ENCODE measurements around the gene PACRG.

DNA sequence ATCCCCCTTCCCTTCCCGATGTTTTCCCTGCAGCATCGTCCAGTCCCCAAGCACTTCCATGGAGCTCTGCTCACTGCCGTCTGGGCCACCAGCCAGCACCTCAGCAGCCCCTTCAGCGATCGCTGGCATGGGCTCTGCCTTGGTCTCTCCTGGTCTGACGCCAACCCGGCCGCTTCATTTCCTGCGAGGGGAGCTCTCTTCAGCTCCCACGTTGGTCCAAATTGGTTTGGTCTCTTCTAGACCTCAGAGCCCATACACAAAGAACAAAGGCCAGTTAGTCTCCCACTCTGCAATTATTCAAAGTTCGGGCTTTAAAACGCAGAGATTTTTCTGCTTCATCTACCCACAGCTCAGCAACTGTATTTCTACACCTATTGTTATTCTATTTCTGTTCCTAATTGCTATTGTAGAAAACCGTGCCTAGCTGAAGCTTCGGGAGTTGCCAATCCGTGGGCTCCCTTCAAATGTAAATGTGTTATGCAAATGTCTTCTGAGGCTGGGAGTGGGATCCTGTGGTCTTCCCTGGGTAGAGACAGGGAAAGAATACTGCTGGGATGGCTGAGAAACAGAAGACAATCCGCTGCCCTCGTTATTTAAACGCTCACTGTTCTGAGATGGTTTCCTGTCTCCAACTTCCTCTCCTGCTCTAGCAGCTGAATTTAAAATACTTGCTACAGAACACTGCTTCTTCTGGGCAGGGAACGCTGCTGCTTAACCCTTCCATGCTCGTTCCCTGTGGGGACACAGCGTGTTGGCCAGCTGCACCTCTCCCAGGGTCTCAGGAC lies 532.5 kb downstream of the PACRG start:
- no peak for TF ChIP-seq YY1 (IDR thresholded peaks at IDR 0.05; ENCODE audit: insufficient read depth, insufficient read length)
- TF ChIP-seq SUZ12 (IDR thresholded peaks at IDR 0.05; ENCODE audit: extremely low read depth, insufficient read depth, insufficient read length) = no peak

All from NT2/D1 (cell line).